Suprapubic skin (tissue), 4 donors: Measurements from ENCODE around the gene SPARC. TPM values are rescaled to one million over a fixed set of nuclear protein-coding genes. Genes with fewer than 3 reads are reported as not detected.
A peak's percentile ranks its signal among the peaks of the same experiment; 100 is the strongest.

Experiments used
- DNase-seq, 2 donors: peaks; one replicate each; pipeline ENCODE4 v3.0.0-alpha.2; 2019; ENCODE audit warnings: low spot score in 2 of 2
- H3K27ac ChIP-seq: fragments of 200-600 bp; sonication (generic); one replicate; pipeline ENCODE4 v1.5.1; 2019
- H3K27me3 ChIP-seq: fragments of 200-600 bp; sonication (generic); one replicate; pipeline ENCODE4 v1.5.1; 2019
- H3K36me3 ChIP-seq: fragments of 200-600 bp; sonication (generic); one replicate; pipeline ENCODE4 v1.5.1; 2019
- H3K4me1 ChIP-seq: fragments of 200-600 bp; sonication (generic); one replicate; pipeline ENCODE4 v1.5.1; 2019
- H3K4me3 ChIP-seq: fragments of 200-600 bp; sonication (generic); one replicate; pipeline ENCODE4 v1.5.1; 2019; ENCODE audit warnings: mild to moderate bottlenecking
- H3K9me3 ChIP-seq: fragments of 200-600 bp; sonication (generic); one replicate; pipeline ENCODE4 v1.5.1; 2019
- EP300 ChIP-seq: sonication (generic); formaldehyde crosslinking; IDR thresholded peaks from one replicate; pipeline ENCODE4 v1.6.1; 2017; ENCODE audit warnings: antibody characterized with exemption
- POLR2A ChIP-seq, 2 donors: fragments of 450-650 bp; IDR thresholded peaks; one replicate each; pipeline ENCODE4 v1.6.1; 2017; ENCODE audit warnings: antibody characterized with exemption in 2 of 2, mild to moderate bottlenecking in 2 of 2, moderate library complexity in 2 of 2
- POLR2AphosphoS5 ChIP-seq, 3 donors: sonication (generic); formaldehyde crosslinking; IDR thresholded peaks; one replicate each; pipeline ENCODE4 v1.6.1; 2017; ENCODE audit warnings: antibody characterized with exemption in 3 of 3
- WGBS: methylation state at CpG from one replicate; pipeline ENCODE4 v1.1.5; 2018; 5-methylcytosine and 5-hydroxymethylcytosine counted together
- total RNA-seq, 4 donors: library from RNA; depleted of rRNA; stranded (reverse); fragments of >200 nt; gene quantifications; one replicate each; pipeline ENCODE4 v1.1.0, GENCODE V29; 2016
- TF ChIP-seq, protein P1 (sequence below), 2 donors: fragments of 200-600 bp in 1 of 2; fragments of 450-650 bp in 1 of 2; sonication (generic) in 1 of 2; IDR thresholded peaks; one replicate each; pipeline ENCODE4 v1.5.1; 2016 to 2019; ENCODE audit warnings: antibody characterized with exemption in 2 of 2, mild to moderate bottlenecking in 1 of 2, moderate library complexity in 1 of 2

Gene SPARC
- total RNA-seq, 4 donors from 2014 or later = 265 to 337 (median 270) TPM

DNA sequence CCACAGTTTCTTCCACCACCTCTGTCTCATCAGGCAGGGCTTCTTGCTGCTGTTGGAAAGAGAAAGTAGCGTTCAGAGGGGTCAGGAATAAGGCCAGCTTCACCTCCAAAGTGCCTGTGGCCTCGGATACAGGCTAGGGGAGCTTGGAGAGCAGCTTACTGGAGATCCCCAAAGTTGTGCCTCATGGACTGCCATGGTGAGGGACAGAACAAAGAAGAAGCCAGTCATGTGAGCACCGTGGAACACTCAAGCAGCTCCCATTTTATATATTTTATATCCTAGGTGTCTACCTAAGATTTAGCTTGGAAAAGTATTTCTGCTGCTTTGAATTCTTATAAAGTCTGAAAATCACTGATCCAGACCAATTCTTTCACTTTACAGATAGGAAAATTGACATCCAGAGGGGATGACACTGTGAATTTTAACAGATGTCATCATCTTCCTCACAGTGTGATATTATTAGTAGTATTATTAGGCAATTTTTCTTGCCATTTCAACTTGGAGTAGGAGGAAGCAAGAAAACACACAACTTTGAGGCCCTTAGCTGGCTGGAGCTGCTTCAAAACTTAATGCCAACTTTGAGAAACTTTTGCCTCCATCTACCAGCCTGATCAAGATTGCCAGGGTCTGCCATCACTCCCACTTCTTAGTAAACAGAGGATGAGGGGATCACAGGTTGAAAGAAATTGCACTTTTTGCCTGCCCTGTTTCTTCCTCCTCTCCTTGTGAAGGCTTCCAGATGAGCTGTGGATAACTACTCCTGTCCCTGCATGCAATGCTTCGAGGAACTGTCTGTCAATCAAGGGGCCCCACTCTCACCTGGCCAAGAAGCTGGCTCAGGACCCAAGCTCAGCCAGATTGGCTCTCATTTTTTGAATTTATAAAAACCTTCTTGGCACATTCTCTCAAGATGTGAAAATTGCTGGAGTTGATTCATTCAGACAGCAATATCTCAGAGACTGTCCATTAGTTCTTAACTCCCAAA lies 11.8 kb downstream of the SPARC start:
- DNase-seq = no peak
- WGBS = 49% methylated on average over 4 of the region's 4 CpGs
- Histone ChIP-seq H3K36me3 (peaks cover 42% of the 10 kb centered on the region), H3K4me1 (peaks cover 91% of the 10 kb centered on the region), H3K4me3 (no peak overlapping the region), H3K27me3 (no peaks in the 10 kb centered on the region), H3K27ac (peak overlapping the region; percentile 79), H3K9me3 (no peaks in the 10 kb centered on the region)
- TF ChIP-seq, protein P1, sequence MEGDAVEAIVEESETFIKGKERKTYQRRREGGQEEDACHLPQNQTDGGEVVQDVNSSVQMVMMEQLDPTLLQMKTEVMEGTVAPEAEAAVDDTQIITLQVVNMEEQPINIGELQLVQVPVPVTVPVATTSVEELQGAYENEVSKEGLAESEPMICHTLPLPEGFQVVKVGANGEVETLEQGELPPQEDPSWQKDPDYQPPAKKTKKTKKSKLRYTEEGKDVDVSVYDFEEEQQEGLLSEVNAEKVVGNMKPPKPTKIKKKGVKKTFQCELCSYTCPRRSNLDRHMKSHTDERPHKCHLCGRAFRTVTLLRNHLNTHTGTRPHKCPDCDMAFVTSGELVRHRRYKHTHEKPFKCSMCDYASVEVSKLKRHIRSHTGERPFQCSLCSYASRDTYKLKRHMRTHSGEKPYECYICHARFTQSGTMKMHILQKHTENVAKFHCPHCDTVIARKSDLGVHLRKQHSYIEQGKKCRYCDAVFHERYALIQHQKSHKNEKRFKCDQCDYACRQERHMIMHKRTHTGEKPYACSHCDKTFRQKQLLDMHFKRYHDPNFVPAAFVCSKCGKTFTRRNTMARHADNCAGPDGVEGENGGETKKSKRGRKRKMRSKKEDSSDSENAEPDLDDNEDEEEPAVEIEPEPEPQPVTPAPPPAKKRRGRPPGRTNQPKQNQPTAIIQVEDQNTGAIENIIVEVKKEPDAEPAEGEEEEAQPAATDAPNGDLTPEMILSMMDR (IDR thresholded peaks at IDR 0.05) = no peak
- TF ChIP-seq POLR2A (IDR thresholded peaks at IDR 0.05) = no peak
- no peak for TF ChIP-seq POLR2AphosphoS5 (IDR thresholded peaks at IDR 0.05)
- no peak for TF ChIP-seq EP300

DNA sequence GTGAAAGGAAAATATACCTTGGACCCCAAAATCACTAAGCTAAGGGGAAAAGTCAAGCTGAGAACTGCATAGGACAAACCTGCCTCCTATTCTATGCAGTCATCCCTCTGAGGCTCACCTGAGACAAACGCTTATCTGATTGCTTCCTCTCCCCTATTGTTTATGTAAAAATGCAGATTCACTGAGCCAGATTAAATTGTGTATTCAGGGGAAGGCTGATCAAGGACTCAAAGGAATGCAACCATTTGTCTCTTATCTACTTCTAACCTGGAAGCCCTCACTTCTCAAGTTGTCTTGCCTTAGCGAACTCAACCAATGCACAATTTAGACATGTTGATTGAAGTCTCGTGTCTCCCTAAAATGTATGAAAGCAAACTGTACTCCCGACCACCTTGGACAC lies 13.3 kb downstream of the SPARC start:
- TF ChIP-seq POLR2AphosphoS5 (IDR thresholded peaks at IDR 0.05) (no peak), POLR2A (IDR thresholded peaks at IDR 0.05) (no peak), EP300 (no peak)
- TF ChIP-seq, protein P1 (IDR thresholded peaks at IDR 0.05) = no peak
- 73% methylated on average over 4 of the region's 4 CpGs for WGBS
- H3K4me3 ChIP-seq = no peak overlapping the region
- H3K36me3 ChIP-seq = peaks cover 57% of the 10 kb centered on the region
- no peaks in the 10 kb centered on the region for H3K9me3 ChIP-seq
- DNase-seq = no peak
- H3K27ac ChIP-seq = peak overlapping the region; percentile 79
- peaks cover 81% of the 10 kb centered on the region for H3K4me1 ChIP-seq
- no peaks in the 10 kb centered on the region for H3K27me3 ChIP-seq

DNA sequence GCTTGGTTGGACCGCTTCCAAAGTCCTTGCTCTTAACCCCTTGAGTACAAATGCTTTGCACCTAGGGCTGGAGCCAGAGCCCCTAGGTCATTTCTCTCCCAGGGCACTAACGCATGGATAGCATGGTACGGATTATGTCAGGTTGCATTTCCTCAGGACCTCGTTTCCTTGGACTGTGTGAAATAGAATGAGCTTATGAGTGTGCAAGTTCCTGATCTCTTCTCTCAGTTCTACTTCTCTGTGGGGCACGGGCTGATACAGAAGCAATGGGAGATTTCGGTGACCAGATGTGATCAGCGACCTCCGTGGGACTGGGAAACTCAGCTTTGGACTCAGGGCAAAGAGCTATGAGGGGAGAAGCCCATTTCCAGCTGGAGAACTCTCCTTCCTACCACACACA lies 14.2 kb downstream of the SPARC start:
- peak overlapping the region; percentile 79 for H3K27ac ChIP-seq
- H3K4me1 ChIP-seq = peaks cover 73% of the 10 kb centered on the region
- 47% methylated on average over 8 of the region's 8 CpGs for WGBS
- DNase-seq = no peak
- no peaks in the 10 kb centered on the region for H3K27me3 ChIP-seq
- H3K4me3 ChIP-seq = no peak overlapping the region
- TF ChIP-seq, protein P1 (IDR thresholded peaks at IDR 0.05) = no peak
- TF ChIP-seq EP300 (no peak), POLR2A (IDR thresholded peaks at IDR 0.05) (no peak), POLR2AphosphoS5 (IDR thresholded peaks at IDR 0.05) (no peak)
- H3K36me3 ChIP-seq = peaks cover 65% of the 10 kb centered on the region
- no peaks in the 10 kb centered on the region for H3K9me3 ChIP-seq

DNA sequence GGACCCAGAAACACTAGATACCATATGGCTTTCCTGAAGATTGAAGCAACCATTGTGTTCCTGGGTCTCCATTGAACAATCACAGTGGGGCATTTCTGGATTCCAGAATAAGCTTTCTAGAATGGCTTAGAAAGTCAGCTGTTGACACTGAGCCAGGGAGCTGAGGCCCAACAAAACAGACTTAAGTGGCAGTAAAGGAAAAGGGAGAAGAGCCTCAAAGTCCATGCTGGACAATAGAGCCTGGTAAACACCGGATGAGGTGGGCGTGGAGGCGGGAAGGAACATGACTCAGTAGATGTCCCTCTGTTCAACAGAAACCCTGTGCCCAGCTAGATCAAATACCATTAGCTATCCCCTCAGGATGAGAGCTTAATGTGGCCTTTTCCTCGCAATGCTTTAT lies 14.8 kb downstream of the SPARC start:
- peaks cover 71% of the 10 kb centered on the region for H3K4me1 ChIP-seq
- peak overlapping the region; percentile 79 for H3K27ac ChIP-seq
- H3K9me3 ChIP-seq = no peaks in the 10 kb centered on the region
- TF ChIP-seq POLR2A (IDR thresholded peaks at IDR 0.05) (no peak), POLR2AphosphoS5 (IDR thresholded peaks at IDR 0.05) (peak in 1 of 3 donors; percentile 9)
- DNase-seq = no peak
- peaks cover 70% of the 10 kb centered on the region for H3K36me3 ChIP-seq
- WGBS = 65% methylated on average over 4 of the region's 4 CpGs
- H3K4me3 ChIP-seq = no peak overlapping the region
- H3K27me3 ChIP-seq = no peaks in the 10 kb centered on the region

DNA sequence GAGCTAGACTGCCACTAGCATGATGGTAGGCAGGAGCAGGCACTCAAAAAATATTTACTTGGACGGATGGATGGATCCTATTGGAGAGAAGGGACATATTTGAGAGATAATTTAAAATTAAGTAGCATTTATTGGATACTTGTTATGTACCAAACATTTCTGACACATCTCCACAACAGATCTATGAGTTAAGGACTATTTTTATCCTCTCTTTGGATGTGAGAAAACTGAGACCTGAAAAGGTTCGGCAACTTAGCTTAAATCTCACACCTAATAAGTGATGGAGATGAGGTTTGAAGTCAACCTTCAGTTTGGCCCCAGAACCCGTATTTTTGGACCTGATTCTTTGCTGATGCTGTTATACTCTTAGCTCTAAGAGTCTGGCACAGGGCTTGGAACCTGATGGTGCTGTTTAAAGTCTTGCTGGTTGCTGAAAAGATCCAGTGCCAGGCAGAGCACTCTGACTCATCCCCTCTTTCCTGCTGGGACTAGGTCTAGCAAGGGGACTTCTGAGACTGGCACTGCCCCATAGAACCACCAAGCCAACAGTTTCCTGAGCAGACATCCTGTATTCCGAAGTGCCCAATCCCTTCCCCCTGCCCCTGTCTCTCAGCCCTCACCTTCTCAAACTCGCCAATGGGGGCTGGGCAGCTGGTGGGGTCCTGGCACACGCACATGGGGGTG lies 15.6 kb downstream of the SPARC start:
- DNase-seq = no peak
- no peak overlapping the region for H3K4me3 ChIP-seq
- WGBS = 53% methylated on average over 6 of the region's 6 CpGs
- H3K27ac ChIP-seq = peak overlapping the region; percentile 79
- no peaks in the 10 kb centered on the region for H3K9me3 ChIP-seq
- TF ChIP-seq POLR2A (IDR thresholded peaks at IDR 0.05) (no peak), POLR2AphosphoS5 (IDR thresholded peaks at IDR 0.05) (no peak), EP300 (no peak)
- TF ChIP-seq, protein P1 (IDR thresholded peaks at IDR 0.05) = no peak
- H3K27me3 ChIP-seq = no peaks in the 10 kb centered on the region
- H3K4me1 ChIP-seq = peaks cover 70% of the 10 kb centered on the region
- peaks cover 77% of the 10 kb centered on the region for H3K36me3 ChIP-seq
